ENCODE measurements around the gene PKIG. TPM values are rescaled to one million over a fixed set of nuclear protein-coding genes. Genes with fewer than 3 reads are reported as not detected.

PKIG gene
- total and polyA plus RNA-seq, 2 of the 8 experiments (the other 6 are each of a cell fraction or from before 2014, with no cell fraction given) = 26.7 to 34.3 TPM

- no peak for TF ChIP-seq ZNF274 (IDR thresholded peaks at IDR 0.05; ENCODE audit: borderline replicate concordance, extremely low read depth, low read length)
- no peak for TF ChIP-seq EGR1 (IDR thresholded peaks at IDR 0.05; ENCODE audit: borderline replicate concordance, low read depth, low read length)
- no peak for TF ChIP-seq CHD2 (IDR thresholded peaks at IDR 0.05; ENCODE audit: low read length)
These were observed 65.7 kb downstream of the PKIG start (continued) for GRCh38 chr20:44648068-44648467.
